ENCODE results near the gene SCN1B.

DNA sequence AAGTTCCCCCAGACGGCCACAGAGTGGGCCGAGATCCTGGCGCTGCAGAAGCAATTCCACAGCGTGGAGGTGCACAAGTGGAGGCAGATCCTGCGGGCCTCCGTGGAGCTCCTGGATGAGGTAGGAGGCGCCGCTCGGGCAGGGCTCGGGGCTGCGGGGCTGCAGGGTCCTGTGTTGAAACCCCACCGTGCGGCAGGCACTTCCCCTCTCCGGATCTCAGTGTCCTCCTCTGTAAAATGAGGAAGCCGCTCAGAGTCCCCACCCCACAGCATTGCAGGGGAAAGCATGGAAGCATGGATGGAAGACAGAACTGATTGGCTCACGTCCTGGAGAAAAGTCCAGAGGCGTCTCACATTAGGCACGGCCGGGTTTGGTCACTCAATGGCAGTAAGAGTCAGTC lies 6.8 kb upstream of the SCN1B start:
- TF ChIP-seq, protein P1, sequence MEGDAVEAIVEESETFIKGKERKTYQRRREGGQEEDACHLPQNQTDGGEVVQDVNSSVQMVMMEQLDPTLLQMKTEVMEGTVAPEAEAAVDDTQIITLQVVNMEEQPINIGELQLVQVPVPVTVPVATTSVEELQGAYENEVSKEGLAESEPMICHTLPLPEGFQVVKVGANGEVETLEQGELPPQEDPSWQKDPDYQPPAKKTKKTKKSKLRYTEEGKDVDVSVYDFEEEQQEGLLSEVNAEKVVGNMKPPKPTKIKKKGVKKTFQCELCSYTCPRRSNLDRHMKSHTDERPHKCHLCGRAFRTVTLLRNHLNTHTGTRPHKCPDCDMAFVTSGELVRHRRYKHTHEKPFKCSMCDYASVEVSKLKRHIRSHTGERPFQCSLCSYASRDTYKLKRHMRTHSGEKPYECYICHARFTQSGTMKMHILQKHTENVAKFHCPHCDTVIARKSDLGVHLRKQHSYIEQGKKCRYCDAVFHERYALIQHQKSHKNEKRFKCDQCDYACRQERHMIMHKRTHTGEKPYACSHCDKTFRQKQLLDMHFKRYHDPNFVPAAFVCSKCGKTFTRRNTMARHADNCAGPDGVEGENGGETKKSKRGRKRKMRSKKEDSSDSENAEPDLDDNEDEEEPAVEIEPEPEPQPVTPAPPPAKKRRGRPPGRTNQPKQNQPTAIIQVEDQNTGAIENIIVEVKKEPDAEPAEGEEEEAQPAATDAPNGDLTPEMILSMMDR (IDR thresholded peaks at IDR 0.05): no peak
- no peak for TF ChIP-seq POLR2AphosphoS5 (IDR thresholded peaks at IDR 0.05)
